ENCODE results near the gene AKNAD1.

- TF ChIP-seq CTCF (IDR thresholded peaks at IDR 0.05) (no peak), POLR2A (IDR thresholded peaks at IDR 0.05) (no peak), POLR2AphosphoS5 (IDR thresholded peaks at IDR 0.05) (no peak)
These were observed 57.9 kb downstream of the AKNAD1 start for GRCh38 chr1:108799001-108799400.

Data from suprapubic skin (tissue), 4 donors.